Neuronal stem cell (in vitro differentiated cells): Measurements from ENCODE around the gene NR4A2.

Experiments
- DNase-seq: peaks from one replicate; pipeline ENCODE4 v3.0.0-alpha.2; 2013; ENCODE audit warnings: low spot score
- H2AFZ ChIP-seq: one replicate; pipeline ENCODE4 v1.6.1; 2013; ENCODE audit warnings: mild to moderate bottlenecking, low read length, inconsistent platforms
- H2AK5ac ChIP-seq: 2 replicates; pipeline ENCODE4 v1.6.1; 2013; ENCODE audit warnings: low read depth, mild to moderate bottlenecking, inconsistent platforms, low read length, moderate library complexity, mixed read lengths
- H2BK120ac ChIP-seq: 2 replicates; pipeline ENCODE4 v1.6.1; 2013; ENCODE audit warnings: low read depth, mild to moderate bottlenecking, inconsistent platforms, low read length, moderate library complexity, mixed read lengths
- H2BK12ac ChIP-seq: one replicate; pipeline ENCODE4 v1.6.1; 2013; ENCODE audit warnings: low read length, inconsistent platforms
- H2BK15ac ChIP-seq: 2 replicates; pipeline ENCODE4 v1.6.1; 2013; ENCODE audit warnings: mild to moderate bottlenecking, low read length, inconsistent platforms, mixed read lengths
- H2BK5ac ChIP-seq: one replicate; pipeline ENCODE4 v1.6.1; 2013; ENCODE audit warnings: inconsistent platforms, mild to moderate bottlenecking, low read length, moderate library complexity
- H3K14ac ChIP-seq: one replicate; pipeline ENCODE4 v1.6.1; 2013; ENCODE audit warnings: low read length, inconsistent platforms
- H3K18ac ChIP-seq: 2 replicates; pipeline ENCODE4 v1.6.1; 2013; ENCODE audit warnings: low read length, inconsistent platforms
- H3K23ac ChIP-seq: 2 replicates; pipeline ENCODE4 v1.6.1; 2013; ENCODE audit warnings: low read depth, mild to moderate bottlenecking, mixed read lengths, low read length, inconsistent platforms; ENCODE audit not compliant: poor library complexity
- H3K27ac ChIP-seq: replicated peaks from 3 replicates; pipeline ENCODE4 v1.5.1; 2013; ENCODE audit warnings: low read length, inconsistent platforms
- H3K27me3 ChIP-seq, 3 experiments: 2 replicates each; pipeline ENCODE4 v1.6.1; 2013; ENCODE audit warnings: low read length in 3 of 3, mild to moderate bottlenecking in 2 of 3, inconsistent platforms in 1 of 3, low read depth in 1 of 3, mixed read lengths in 1 of 3, moderate library complexity in 1 of 3; ENCODE audit not compliant: control insufficient read depth in 3 of 3, insufficient read depth in 3 of 3
- H3K36me3 ChIP-seq, 2 donors: replicated peaks in 1 of 2; 2 replicates each; pipeline ENCODE4 v1.6.1; 2013; ENCODE audit warnings: low read length in 2 of 2; ENCODE audit not compliant: control insufficient read depth in 2 of 2, insufficient read depth in 2 of 2
- H3K4ac ChIP-seq: 2 replicates; pipeline ENCODE4 v1.6.1; 2013; ENCODE audit warnings: inconsistent platforms, mild to moderate bottlenecking, low read length, moderate library complexity
- H3K4me1 ChIP-seq, 2 donors: 1 replicate in 1 of 2; 2 replicates in 1 of 2; pipeline ENCODE4 v1.6.1; 2013; ENCODE audit warnings: low read length in 2 of 2, low read depth in 1 of 2; ENCODE audit not compliant: control insufficient read depth in 2 of 2, insufficient read depth in 1 of 2
- H3K4me2 ChIP-seq: one replicate; pipeline ENCODE4 v1.6.1; 2013; ENCODE audit warnings: mild to moderate bottlenecking, low read length, inconsistent platforms; ENCODE audit not compliant: insufficient read depth, poor library complexity, severe bottlenecking
- H3K4me3 ChIP-seq, 2 donors: 2 replicates each; pipeline ENCODE4 v1.5.1; 2013; ENCODE audit warnings: low read length in 2 of 2, mild to moderate bottlenecking in 2 of 2, inconsistent platforms in 1 of 2, moderate library complexity in 1 of 2
- H3K79me1 ChIP-seq: one replicate; pipeline ENCODE4 v1.6.1; 2013; ENCODE audit warnings: low read depth, mild to moderate bottlenecking, inconsistent platforms, low read length, moderate library complexity
- H3K9ac ChIP-seq: one replicate; pipeline ENCODE4 v1.6.1; 2013; ENCODE audit warnings: mild to moderate bottlenecking, low read depth, low read length, inconsistent platforms; ENCODE audit not compliant: poor library complexity
- H3K9me3 ChIP-seq, 2 donors: replicated peaks in 1 of 2; 2 replicates each; pipeline versions ENCODE3 to v1.6.1; 2013; ENCODE audit warnings: low read length in 2 of 2, mild to moderate bottlenecking in 2 of 2, inconsistent platforms in 1 of 2, low read depth in 1 of 2, mixed read lengths in 1 of 2, moderate library complexity in 1 of 2; ENCODE audit not compliant: control insufficient read depth in 2 of 2, insufficient read depth in 1 of 2
- H4K8ac ChIP-seq: one replicate; pipeline ENCODE4 v1.6.1; 2013; ENCODE audit warnings: low read depth, mild to moderate bottlenecking, inconsistent platforms, low read length, moderate library complexity
- H4K91ac ChIP-seq: one replicate; pipeline ENCODE4 v1.6.1; 2013; ENCODE audit warnings: low read length, low read depth, mild to moderate bottlenecking, inconsistent platforms; ENCODE audit not compliant: poor library complexity
- WGBS, 2 donors: extraction: QIAGEN DNeasy Blood & Tissue Kit; methylation state at CpG; one replicate each; pipeline ENCODE4 v1.1.7; 2013; ENCODE audit warnings: missing lambda C conversion rate in 2 of 2, mixed read lengths in 1 of 2; ENCODE audit not compliant: insufficient read length in 2 of 2, insufficient replicate concordance in 1 of 2; ENCODE audit errors: extremely low coverage in 2 of 2; 5-methylcytosine and 5-hydroxymethylcytosine counted together

NR4A2 gene

GRCh38 chr2:156334496-156335478 lies 2.3 kb upstream of the NR4A2 start:
- Histone ChIP-seq H4K91ac (no peak overlapping the region), H4K8ac (no peak overlapping the region), H3K79me1 (no peaks in the 10 kb centered on the region), H2BK5ac (peak overlapping the region; percentile 54), H3K36me3 (no peaks in the 10 kb centered on the region), H3K27me3 (peaks cover 14 to 38% (median 30%) of the 10 kb centered on the region in 3 experiments), H2AFZ (peak overlapping the region; percentile 99), H2AK5ac (no peak overlapping the region), H2BK120ac (no peak overlapping the region), H3K4me1 (peaks cover 6 to 15% of the 10 kb centered on the region in 2 donors), H2BK12ac (no peak overlapping the region), H3K27ac (no peak overlapping the region), H2BK15ac (peak overlapping the region; percentile 49), H3K4me2 (peak overlapping the region; percentile 79), H3K18ac (peak overlapping the region; percentile 72), H3K4me3 (peak overlapping the region; percentile 70 to 85), H3K14ac (no peak overlapping the region), H3K9ac (peak overlapping the region; percentile 63), H3K4ac (no peak overlapping the region), H3K9me3 (peaks cover 0 to 12% of the 10 kb centered on the region in 2 donors), H3K23ac (peak overlapping the region; percentile 43)
- peak; percentile 50 for DNase-seq
- no CpG with 5 or more reads among the region's 40 CpGs for WGBS, 2 donors

- Histone ChIP-seq H3K9ac (peak overlapping the region; percentile 64), H3K14ac (no peak overlapping the region), H4K8ac (no peak overlapping the region), H2BK120ac (no peak overlapping the region), H2BK15ac (no peak overlapping the region), H3K79me1 (no peaks in the 10 kb centered on the region), H3K36me3 (no peaks in the 10 kb centered on the region), H3K4ac (no peak overlapping the region), H2AK5ac (no peak overlapping the region), H3K4me2 (peak overlapping the region; percentile 79), H3K23ac (peak overlapping the region; percentile 80), H4K91ac (no peak overlapping the region), H3K18ac (peak overlapping the region; percentile 61), H3K4me1 (peaks cover 8 to 15% of the 10 kb centered on the region in 2 donors), H3K27me3 (peaks cover 22 to 46% (median 38%) of the 10 kb centered on the region in 3 experiments), H3K27ac (no peak overlapping the region), H2BK12ac (peak overlapping the region; percentile 47), H3K9me3 (peaks cover 0 to 18% of the 10 kb centered on the region in 2 donors), H2BK5ac (peak overlapping the region; percentile 54), H2AFZ (peak overlapping the region; percentile 99), H3K4me3 (peak overlapping the region; percentile 70 to 85)
- DNase-seq, result peak; percentile 65
- WGBS, 2 donors, result no CpG with 5 or more reads among the region's 48 CpGs
These were observed 1.5 kb upstream of the NR4A2 start for GRCh38 chr2:156333951-156334495.

GRCh38 chr2:156333274-156333950 lies 891 bp upstream of the NR4A2 start:
- H2AK5ac ChIP-seq, result no peak overlapping the region
- no peak overlapping the region for H3K14ac ChIP-seq
- peak overlapping the region; percentile 99 for H2AFZ ChIP-seq
- no peak overlapping the region for H3K4ac ChIP-seq
- no peak overlapping the region for H2BK12ac ChIP-seq
- H4K91ac ChIP-seq, result no peak overlapping the region
- H4K8ac ChIP-seq, result no peak overlapping the region
- no CpG with 5 or more reads among the region's 28 CpGs for WGBS, 2 donors
- peak overlapping the region; percentile 54 for H2BK5ac ChIP-seq
- peak overlapping the region; percentile 79 for H3K4me2 ChIP-seq
- peak overlapping the region; percentile 44 for H3K18ac ChIP-seq
- H3K4me1 ChIP-seq, result peaks cover 8 to 15% of the 10 kb centered on the region in 2 donors
- no peak for DNase-seq
- peak overlapping the region; percentile 80 for H3K23ac ChIP-seq
- peak overlapping the region; percentile 70 to 85 for H3K4me3 ChIP-seq
- H3K27me3 ChIP-seq, result peaks cover 24 to 52% (median 44%) of the 10 kb centered on the region in 3 experiments
- peaks cover 0 to 18% of the 10 kb centered on the region in 2 donors for H3K9me3 ChIP-seq
- peak overlapping the region; percentile 12 for H3K9ac ChIP-seq
- H2BK120ac ChIP-seq, result no peak overlapping the region
- H3K36me3 ChIP-seq, result no peaks in the 10 kb centered on the region
- H3K27ac ChIP-seq, result no peak overlapping the region
- H2BK15ac ChIP-seq, result no peak overlapping the region
- no peaks in the 10 kb centered on the region for H3K79me1 ChIP-seq
